ENCODE data around the gene CHAC2. TPM values are rescaled to one million over a fixed set of nuclear protein-coding genes. Genes with fewer than 3 reads are reported as not detected.

The CHAC2 gene
- total and polyA plus RNA-seq, 9 of the 15 experiments (the other 6 are each of a cell fraction or from before 2014, with no cell fraction given) = 9.8 to 35.6 (median 18.2) TPM

DNA sequence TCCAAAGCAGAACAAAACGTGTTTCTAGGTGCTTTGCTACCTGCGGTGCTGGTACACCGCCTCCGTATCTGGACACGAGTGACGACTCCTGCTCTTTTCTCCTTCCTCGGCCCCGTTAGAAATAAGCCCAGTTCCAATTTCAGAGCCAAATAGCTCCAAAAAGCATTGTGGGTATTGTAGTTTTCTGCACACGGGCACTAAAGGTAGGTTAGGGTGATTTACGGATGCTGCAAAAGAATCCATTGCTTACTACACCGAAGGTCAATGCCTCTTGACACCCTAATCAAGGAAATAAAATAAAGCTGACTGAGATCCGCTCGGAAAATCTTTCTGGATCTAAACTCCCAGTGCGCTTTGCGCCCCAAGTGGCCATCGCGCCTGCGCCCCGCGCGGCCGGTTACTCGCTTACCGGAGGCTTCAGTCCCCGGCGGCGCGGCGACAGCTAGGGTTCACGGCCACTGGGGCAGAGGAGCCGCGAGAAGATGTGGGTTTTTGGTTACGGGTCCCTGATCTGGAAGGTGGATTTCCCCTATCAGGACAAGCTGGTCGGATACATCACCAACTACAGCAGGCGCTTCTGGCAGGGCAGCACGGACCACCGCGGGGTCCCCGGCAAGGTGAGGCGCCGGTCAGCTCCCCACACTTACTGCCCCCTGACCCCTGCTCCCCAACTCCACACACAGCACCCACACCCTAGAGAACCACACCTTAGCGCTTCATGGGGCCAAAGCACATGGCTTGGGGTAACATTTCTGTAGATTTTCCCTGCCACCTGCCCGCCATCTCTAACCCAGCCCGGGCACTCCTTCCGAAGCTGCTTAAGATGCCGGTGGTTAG lies at the start of gene CHAC2 (continued):
- TF ChIP-seq ZBTB40 (IDR thresholded peaks at IDR 0.05) = no peak
- TF ChIP-seq ZBTB40 (CRISPR knock-in tag; IDR thresholded peaks at IDR 0.05) = no peak
- no peak for TF ChIP-seq ZNF121 (CRISPR knock-in tag; conservative IDR thresholded peaks at IDR 0.05)
- TF ChIP-seq ZC3H4 (CRISPR knock-in tag; IDR thresholded peaks at IDR 0.05; ENCODE audit: borderline replicate concordance) = peak; percentile 40; the same call in 1 of the 2 replicates
- no peak for TF ChIP-seq RFX1 (IDR thresholded peaks at IDR 0.05)
- TF ChIP-seq ETV5 (CRISPR knock-in tag; IDR thresholded peaks at IDR 0.05; ENCODE audit: low read depth) = no peak
- peak; percentile 46 for TF ChIP-seq SNAPC5 (CRISPR knock-in tag; IDR thresholded peaks at IDR 0.05)
- no peak for TF ChIP-seq CC2D1A (IDR thresholded peaks at IDR 0.05)
- no peak for TF ChIP-seq NFIX (CRISPR knock-in tag; IDR thresholded peaks at IDR 0.05; ENCODE audit: low read depth)
- no peak for TF ChIP-seq NFYB (IDR thresholded peaks at IDR 0.05; ENCODE audit: extremely low read depth, insufficient read length)
- peak; percentile 54; the same call in 1 of the 2 replicates for TF ChIP-seq POLR2AphosphoS2 (IDR thresholded peaks at IDR 0.05; ENCODE audit: low read length)
- peak; percentile 91 for TF ChIP-seq RBFOX2 (IDR thresholded peaks at IDR 0.05; ENCODE audit: low read depth, low read length)
- no peak for TF ChIP-seq RBM39 (optimal IDR thresholded peaks at IDR 0.05; ENCODE audit: low read depth, low read length)
- peak; percentile 67; the same call in 1 of the 2 replicates for TF ChIP-seq ZBTB7A (IDR thresholded peaks at IDR 0.05; ENCODE audit: borderline replicate concordance, control insufficient read depth, low read depth, low read length)
- no peak for TF ChIP-seq KLF1 (tag; IDR thresholded peaks at IDR 0.05)
- peak in 2 of 3 experiments; percentile 41 to 67 for TF ChIP-seq YY1 (IDR thresholded peaks at IDR 0.05; ENCODE audit: borderline replicate concordance in 1 of 3, control insufficient read depth in 1 of 3, extremely low read depth in 1 of 3, insufficient read depth in 3 of 3, insufficient read length in 1 of 3, insufficient replicate concordance in 2 of 3, low read depth in 1 of 3, low read length in 2 of 3)

All from K562 (cell line).